HG03432 (cell line): ENCODE data around the gene CCL1.
"Not testable (repeated sequence)": the region's sequence is repeated elsewhere in the genome, so short reads cannot be mapped to it uniquely, and the experiment has no call there.

Source experiments
- ATAC-seq: cut with Tn5 transposase; IDR thresholded peaks from one replicate; pipeline ENCODE4 v1.9.1; 2021; ENCODE audit warnings: mild to moderate bottlenecking, moderate library complexity; ENCODE audit not compliant: unreplicated experiment

Gene CCL1

GRCh38 chr17:34361478-34362061, 1.5 kb downstream of the CCL1 start:
- ATAC-seq, result peak; percentile 63

DNA sequence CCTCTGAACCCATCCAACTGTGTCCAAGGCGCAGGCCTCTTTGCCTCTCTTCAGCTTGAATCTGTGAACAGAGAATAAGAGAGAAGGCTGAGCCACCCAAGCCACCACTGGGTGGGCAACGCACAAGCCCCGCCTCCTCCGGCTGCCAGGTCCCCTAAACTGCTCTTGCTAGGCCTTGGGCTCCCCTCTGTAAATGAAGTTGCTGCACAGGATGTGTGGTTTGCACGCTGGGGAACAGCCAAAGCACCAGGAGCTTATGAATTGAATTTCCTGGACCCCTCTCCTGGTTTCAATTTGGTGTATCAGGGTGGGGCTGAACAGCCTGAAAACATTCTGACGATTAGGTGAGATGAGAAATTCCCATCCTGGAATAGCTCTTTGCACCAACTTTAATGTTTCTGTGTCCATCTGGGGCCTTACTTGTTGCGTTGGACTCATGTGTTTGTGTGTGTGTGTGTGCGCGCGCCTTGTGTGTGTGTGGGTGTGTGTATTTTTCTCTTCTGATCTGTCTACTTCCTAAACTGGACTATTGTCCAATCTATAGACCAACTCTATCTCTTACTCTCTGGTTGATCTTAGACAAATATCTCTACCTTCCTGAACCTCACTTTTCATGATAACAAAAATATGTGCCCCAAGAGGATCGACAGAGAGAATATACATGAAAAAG, 2.3 kb downstream of the CCL1 start:
- ATAC-seq, result no peak

GRCh38 chr17:34358631-34359030, 4.4 kb downstream of the CCL1 start:
- ATAC-seq, result no peak

DNA sequence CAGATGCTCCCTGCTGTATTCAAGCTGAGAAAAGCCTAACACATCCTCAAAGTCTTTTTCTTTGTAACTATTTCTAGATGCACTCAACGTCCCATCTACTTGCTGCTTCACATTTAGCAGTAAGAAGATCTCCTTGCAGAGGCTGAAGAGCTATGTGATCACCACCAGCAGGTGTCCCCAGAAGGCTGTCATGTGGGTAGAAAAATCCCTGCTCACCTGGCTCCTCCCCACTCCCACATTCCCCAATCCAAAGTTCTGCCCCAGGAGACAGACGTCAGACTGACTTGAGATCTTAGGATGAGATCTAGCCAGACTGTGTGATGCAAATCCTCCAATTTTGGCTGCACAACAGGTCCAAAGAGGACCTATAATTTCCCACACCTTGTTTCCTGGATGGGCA, 5.6 kb downstream of the CCL1 start:
- no peak for ATAC-seq

DNA sequence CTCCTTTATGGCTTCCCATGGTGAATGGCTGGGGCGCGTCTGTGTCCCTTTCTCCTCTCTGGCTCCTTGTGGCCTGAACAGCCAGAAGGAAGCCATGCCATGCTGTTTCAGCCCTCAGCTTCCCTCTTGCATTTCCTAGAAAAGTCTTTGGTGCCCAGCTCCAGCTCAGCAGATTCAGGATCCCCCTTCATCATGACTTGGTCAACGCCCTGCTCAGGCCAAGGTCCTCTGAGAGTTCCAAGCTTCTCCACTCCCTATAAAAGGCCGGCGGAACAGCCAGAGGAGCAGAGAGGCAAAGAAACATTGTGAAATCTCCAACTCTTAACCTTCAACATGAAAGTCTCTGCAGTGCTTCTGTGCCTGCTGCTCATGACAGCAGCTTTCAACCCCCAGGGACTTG, 6.8 kb downstream of the CCL1 start, which contains the start of gene CCL13:
Gene CCL13 (plus strand): TSS at position 287 of the 400 bp plus-strand sequence. CDS start 47 bp downstream, at position 334.
- ATAC-seq, result no peak

GRCh38 chr17:34354637-34355036, 8.4 kb downstream of the CCL1 start:
- no peak for ATAC-seq

GRCh38 chr17:34352191-34352590, 10.8 kb downstream of the CCL1 start:
- ATAC-seq, result no peak

GRCh38 chr17:34351096-34351495, 11.9 kb downstream of the CCL1 start:
- ATAC-seq, result no peak

DNA sequence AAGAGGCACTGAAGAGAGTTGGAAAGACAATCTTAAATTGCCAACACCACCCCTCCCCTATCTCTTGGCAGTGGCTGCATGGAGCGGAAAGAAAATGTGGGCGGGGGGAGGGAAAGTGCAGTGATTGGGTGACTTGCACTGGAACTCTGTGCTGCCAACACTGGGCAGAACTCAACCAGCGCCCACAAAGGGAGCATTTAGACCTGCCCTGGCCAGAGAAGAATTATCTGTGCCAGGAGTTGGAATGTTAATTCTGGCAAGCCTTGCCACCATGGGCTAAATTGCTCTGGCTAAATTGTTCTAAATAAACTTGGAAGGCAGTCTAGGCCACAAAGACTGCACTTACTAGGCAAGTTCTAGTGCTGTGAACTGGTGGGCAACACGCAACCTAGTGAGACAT, 13.3 kb downstream of the CCL1 start:
- ATAC-seq, result no peak

GRCh38 chr17:34347063-34347462, 16.0 kb downstream of the CCL1 start:
- ATAC-seq, result no peak

- no peak for ATAC-seq
These were observed 21.1 kb downstream of the CCL1 start for GRCh38 chr17:34341916-34342315.

- ATAC-seq, result no peak
These were observed 23.8 kb downstream of the CCL1 start for GRCh38 chr17:34339138-34339770.

GRCh38 chr17:34337701-34338100, 25.3 kb downstream of the CCL1 start:
- no peak for ATAC-seq

- not testable (repeated sequence) for ATAC-seq
These were observed 35.5 kb downstream of the CCL1 start for GRCh38 chr17:34327580-34327979.

DNA sequence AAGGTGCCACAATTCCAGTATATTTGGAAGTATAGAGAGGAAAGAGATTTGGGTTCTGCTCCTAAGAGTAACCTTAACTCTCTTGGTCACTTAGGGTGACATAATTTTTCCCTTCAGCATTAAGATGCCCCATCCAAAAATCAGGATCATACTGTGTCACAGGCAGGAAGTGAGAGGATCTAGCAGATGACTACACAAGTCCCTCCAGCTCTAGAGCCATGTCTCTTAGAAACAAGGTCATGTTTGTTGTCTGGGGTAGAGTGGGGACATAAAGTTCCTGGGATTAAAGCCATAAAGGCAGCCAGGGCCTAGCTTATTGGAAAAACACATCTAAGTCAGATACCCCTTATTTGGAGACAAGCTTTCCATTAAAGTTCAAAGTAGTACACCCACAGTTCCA, 41.1 kb downstream of the CCL1 start:
- ATAC-seq, result no peak

DNA sequence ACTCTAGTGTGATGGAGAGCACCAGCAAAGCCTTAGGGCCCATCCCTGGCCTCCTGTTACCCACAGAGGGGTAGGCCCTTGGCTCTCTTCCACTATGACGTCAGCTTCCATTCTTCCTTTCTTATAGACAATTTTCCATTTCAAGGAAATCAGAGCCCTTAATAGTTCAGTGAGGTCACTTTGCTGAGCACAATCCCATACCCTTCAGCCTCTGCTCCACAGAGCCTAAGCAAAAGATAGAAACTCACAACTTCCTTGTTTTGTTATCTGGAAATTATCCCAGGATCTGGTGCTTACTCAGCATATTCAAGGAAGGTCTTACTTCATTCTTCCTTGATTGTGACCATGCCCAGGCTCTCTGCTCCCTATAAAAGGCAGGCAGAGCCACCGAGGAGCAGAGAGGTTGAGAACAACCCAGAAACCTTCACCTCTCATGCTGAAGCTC, 44.0 kb downstream of the CCL1 start, which contains the start of gene CCL8:
Gene CCL8 (plus strand): TSS at position 397 of the 445 bp plus-strand sequence. CDS start 67 bp downstream, outside the sequence.
- ATAC-seq, result no peak

- ATAC-seq, result no peak
These were observed 44.6 kb downstream of the CCL1 start for GRCh38 chr17:34318474-34318873.

GRCh38 chr17:34314279-34314678, 48.8 kb downstream of the CCL1 start:
- ATAC-seq, result no peak

DNA sequence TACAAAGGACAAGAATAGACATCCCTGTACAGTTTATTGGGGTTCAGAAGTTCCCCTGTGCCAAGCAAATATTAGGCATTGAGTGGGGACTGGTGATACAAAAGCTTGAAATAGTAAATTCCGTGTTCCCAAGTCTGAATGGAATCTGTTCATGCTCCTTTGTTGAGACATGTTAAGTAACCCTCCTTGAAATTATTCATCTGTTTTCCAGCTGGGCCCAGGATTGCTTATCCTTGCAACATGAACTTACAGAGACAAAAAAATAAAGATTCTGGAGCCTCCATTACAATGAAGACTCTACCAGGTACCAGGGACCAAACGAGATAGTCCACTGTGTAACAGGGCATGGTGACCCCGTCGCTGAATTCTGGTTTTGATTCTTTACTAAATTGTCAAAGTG, 49.9 kb downstream of the CCL1 start:
- no peak for ATAC-seq

DNA sequence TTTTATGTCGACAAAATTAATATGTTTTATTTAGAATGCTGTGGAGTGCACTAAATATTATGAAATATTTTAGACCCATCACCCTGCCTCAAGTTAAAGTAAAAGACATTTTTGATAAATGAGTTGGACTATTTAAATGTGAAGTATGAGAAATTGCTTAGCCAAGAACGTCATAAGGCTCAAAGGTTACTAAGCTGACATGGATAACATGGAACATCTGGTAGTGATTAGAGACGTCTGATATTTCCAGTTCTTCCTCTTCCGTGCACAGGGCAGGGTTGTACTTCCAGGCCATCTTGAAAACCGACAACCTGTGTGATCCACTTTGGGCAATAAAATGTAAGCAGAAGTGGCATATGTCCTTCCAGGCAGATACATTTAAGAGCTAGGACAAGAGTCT, 51.0 kb downstream of the CCL1 start:
- ATAC-seq, result no peak

DNA sequence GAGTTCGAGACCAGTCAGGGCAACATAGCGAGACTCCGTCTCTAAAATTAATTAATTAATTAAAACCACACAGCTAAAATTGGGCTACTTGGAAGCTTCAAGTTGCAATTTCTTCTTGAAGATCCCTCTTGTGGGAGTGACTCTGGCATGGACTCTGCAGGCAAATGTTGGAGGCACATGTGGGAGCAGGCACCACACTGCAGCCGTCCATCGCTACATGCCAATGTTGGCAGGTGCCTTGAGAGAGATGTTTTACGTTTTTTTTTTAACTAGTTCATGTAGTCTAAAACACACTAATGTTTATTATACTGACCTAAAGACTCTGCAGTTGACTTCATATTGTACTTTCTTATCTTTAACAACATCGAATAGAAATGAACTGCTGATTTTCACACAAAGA, 51.7 kb downstream of the CCL1 start:
- no peak for ATAC-seq
